Measurements from ENCODE around the gene RBM15. TPM values are rescaled to one million over a fixed set of nuclear protein-coding genes. Genes with fewer than 3 reads are reported as not detected.
A peak's percentile ranks its signal among the peaks of the same experiment; 100 is the strongest.

RBM15 gene
- total RNA-seq, 1 experiment from 2014 or later, result 44.0 TPM

DNA sequence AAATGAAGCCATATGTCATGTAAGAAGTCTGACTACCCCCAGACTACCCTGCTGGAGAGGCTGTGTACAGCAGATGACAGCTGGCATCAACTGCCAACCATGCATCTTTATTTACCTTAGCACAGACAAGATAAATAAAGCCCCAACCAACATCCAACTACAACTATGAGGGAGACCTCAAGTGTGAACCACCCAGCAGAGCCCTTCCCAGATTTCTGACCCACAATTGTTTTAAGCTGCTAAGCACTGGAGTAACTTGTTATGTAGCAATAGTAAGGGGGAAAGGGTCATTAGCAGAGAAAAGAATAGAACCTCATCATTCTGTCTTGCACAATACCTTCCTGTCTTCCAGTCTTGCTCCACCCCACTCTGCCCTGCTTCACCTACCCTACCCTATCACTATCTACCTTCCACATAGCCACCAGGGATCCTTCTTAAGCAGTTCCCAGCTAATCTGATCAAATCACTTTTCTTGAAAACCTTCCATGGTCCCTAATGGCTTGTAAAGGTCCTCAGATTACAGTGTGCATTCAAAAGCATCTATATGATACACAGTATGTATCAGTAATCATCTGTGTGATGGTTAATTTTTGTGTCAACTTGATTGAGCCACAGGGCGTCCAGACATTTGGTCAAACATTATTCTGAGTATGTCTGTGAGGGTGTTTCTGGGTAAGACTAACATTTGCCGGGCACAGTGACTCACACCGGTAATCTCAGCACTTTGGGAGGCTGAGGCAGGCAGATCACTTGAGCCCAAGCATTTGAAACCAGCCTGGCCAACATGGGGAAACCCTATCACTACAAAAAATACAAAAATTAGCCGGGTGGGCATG lies 19.6 kb upstream of the RBM15 start:
- CTCF ChIA-PET, result interaction anchor here (1.0 to 4.5 kb wide), 5 partner anchors 19 to 174 kb away, joined by 3 to 36 read pairs (median 3); partner anchors contain the start of gene RBM15
- RAD21 ChIA-PET (ENCODE audit: low non-redundant PET in 1 of 2, low total read pairs in 2 of 2, uncharacterized antibody in 2 of 2, unreplicated experiment in 2 of 2), result no interaction called here
- Histone ChIP-seq H3K9me2 (ENCODE audit: insufficient read depth) (no peaks in the 10 kb centered on the region), H3K27me3 (ENCODE audit: insufficient read depth, low read length) (no peaks in the 10 kb centered on the region), H3K36me3 (ENCODE audit: control insufficient read depth in 1 of 2, insufficient read depth in 2 of 2, low read length in 2 of 2) (no peaks in the 10 kb centered on the region), H4K20me1 (ENCODE audit: insufficient read depth) (no peaks in the 10 kb centered on the region), H3K4me1 (ENCODE audit: control insufficient read depth in 1 of 2, insufficient read depth in 2 of 2, low read length in 2 of 2) (peaks cover 7 to 11% of the 10 kb centered on the region in 2 experiments; a peak in 2 of 4 replicates), H3K4me3 (replicated peaks in 1 of 2; ENCODE audit: low read depth in 1 of 2, low read length in 2 of 2) (no peak overlapping the region), H3K9me3 (ENCODE audit: control insufficient read depth in 1 of 2, insufficient read depth in 1 of 2, low read depth in 1 of 2, low read length in 2 of 2) (no peaks in the 10 kb centered on the region), H3K79me2 (ENCODE audit: insufficient read depth, low read length) (no peaks in the 10 kb centered on the region), H3K27ac (ENCODE audit: low read depth, low read length) (no peak overlapping the region), H3K9ac (ENCODE audit: low read length) (no peak overlapping the region), H2AFZ (ENCODE audit: low read depth, low read length, poor library complexity, severe bottlenecking) (no peak overlapping the region), H3K4me2 (ENCODE audit: low read length) (peak overlapping the region; percentile 37)
- POLR2A ChIA-PET, result interaction anchor here (1.1 to 1.2 kb wide), 2 partner anchors 15 to 20 kb away, joined by 3 read pairs; partner anchors contain the start of gene RBM15
- intact Hi-C loops (cut with micrococcal nuclease), result no loop called here
- DNase-seq (ENCODE audit: low read depth, low spot score), result no peak
- peak; percentile 40 for ATAC-seq
- TF ChIP-seq FOSL1 (IDR thresholded peaks at IDR 0.05; ENCODE audit: low read depth), result peak; percentile 18; the same call in 1 of the 2 replicates
- TF ChIP-seq CEBPB (IDR thresholded peaks at IDR 0.05; ENCODE audit: low read depth), result peak; percentile 40; the same call in 1 of the 2 replicates
- TF ChIP-seq SP1 (IDR thresholded peaks at IDR 0.05; ENCODE audit: low read depth), result 0 out of 2 replicates have a peak, but pooled peaks have one; percentile 18
- TF ChIP-seq, protein P1, sequence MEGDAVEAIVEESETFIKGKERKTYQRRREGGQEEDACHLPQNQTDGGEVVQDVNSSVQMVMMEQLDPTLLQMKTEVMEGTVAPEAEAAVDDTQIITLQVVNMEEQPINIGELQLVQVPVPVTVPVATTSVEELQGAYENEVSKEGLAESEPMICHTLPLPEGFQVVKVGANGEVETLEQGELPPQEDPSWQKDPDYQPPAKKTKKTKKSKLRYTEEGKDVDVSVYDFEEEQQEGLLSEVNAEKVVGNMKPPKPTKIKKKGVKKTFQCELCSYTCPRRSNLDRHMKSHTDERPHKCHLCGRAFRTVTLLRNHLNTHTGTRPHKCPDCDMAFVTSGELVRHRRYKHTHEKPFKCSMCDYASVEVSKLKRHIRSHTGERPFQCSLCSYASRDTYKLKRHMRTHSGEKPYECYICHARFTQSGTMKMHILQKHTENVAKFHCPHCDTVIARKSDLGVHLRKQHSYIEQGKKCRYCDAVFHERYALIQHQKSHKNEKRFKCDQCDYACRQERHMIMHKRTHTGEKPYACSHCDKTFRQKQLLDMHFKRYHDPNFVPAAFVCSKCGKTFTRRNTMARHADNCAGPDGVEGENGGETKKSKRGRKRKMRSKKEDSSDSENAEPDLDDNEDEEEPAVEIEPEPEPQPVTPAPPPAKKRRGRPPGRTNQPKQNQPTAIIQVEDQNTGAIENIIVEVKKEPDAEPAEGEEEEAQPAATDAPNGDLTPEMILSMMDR (IDR thresholded peaks at IDR 0.05 in 2 of 3, conservative IDR thresholded peaks at IDR 0.05 in 1 of 3; ENCODE audit: borderline replicate concordance in 1 of 3, insufficient read depth in 1 of 3, low read depth in 2 of 3, low read length in 2 of 3), result peak in 2 of 3 experiments; percentile 13 to 25; a peak in 1 of 6 replicates
- TF ChIP-seq, protein P2, sequence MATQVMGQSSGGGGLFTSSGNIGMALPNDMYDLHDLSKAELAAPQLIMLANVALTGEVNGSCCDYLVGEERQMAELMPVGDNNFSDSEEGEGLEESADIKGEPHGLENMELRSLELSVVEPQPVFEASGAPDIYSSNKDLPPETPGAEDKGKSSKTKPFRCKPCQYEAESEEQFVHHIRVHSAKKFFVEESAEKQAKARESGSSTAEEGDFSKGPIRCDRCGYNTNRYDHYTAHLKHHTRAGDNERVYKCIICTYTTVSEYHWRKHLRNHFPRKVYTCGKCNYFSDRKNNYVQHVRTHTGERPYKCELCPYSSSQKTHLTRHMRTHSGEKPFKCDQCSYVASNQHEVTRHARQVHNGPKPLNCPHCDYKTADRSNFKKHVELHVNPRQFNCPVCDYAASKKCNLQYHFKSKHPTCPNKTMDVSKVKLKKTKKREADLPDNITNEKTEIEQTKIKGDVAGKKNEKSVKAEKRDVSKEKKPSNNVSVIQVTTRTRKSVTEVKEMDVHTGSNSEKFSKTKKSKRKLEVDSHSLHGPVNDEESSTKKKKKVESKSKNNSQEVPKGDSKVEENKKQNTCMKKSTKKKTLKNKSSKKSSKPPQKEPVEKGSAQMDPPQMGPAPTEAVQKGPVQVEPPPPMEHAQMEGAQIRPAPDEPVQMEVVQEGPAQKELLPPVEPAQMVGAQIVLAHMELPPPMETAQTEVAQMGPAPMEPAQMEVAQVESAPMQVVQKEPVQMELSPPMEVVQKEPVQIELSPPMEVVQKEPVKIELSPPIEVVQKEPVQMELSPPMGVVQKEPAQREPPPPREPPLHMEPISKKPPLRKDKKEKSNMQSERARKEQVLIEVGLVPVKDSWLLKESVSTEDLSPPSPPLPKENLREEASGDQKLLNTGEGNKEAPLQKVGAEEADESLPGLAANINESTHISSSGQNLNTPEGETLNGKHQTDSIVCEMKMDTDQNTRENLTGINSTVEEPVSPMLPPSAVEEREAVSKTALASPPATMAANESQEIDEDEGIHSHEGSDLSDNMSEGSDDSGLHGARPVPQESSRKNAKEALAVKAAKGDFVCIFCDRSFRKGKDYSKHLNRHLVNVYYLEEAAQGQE (IDR thresholded peaks at IDR 0.05; ENCODE audit: low read depth), result no peak
- BruUV-seq (replicated peaks), result no TSS peak
